B cell (primary cell): ENCODE results near the gene POP5. TPM values are rescaled to one million over a fixed set of nuclear protein-coding genes. Genes with fewer than 3 reads are reported as not detected.
A peak's percentile ranks its signal among the peaks of the same experiment; 100 is the strongest.

Source experiments
- ATAC-seq: fragments of 200-7000 bp; cut with Tn5 transposase; one replicate; pipeline ENCODE4 v1.10.0; 2021; ENCODE audit warnings: low read depth, mild to moderate bottlenecking, moderate number of reproducible peaks, moderate library complexity
- CTCF ChIA-PET: fragments of 350-600 bp; sonication (Branson Sonifier 250); formaldehyde crosslinking; loops from one replicate; lab custom pipeline; 2021; ENCODE audit warnings: antibody characterized with exemption, inconsistent platforms; lab: Charles Lee
- POLR2A ChIA-PET: fragments of 350-600 bp; sonication (Branson Sonifier 250); formaldehyde crosslinking; loops from one replicate; lab custom pipeline; 2021; ENCODE audit warnings: antibody characterized with exemption; lab: Charles Lee
- DNase-seq: peaks from one replicate; pipeline ENCODE4 v3.0.0; 2013
- H2AFZ ChIP-seq: 2 replicates; pipeline ENCODE4 v1.6.1; 2012; ENCODE audit warnings: mild to moderate bottlenecking, low read depth, low read length; ENCODE audit not compliant: insufficient read depth, poor library complexity, severe bottlenecking
- H3K27ac ChIP-seq, 2 donors: 1 replicate in 1 of 2; 2 replicates in 1 of 2; pipeline ENCODE4 v1.5.1; 2012 to 2013; ENCODE audit warnings: low read length in 2 of 2, mild to moderate bottlenecking in 2 of 2, moderate library complexity in 1 of 2
- H3K27me3 ChIP-seq, 4 experiments: fragments of 200-600 bp in 1 of 4; sonication (generic) in 1 of 4; replicated peaks in 1 of 4; 1 replicate in 2 of 4; 2 replicates in 2 of 4; pipeline versions ENCODE4 v1.6.1 to v1.7.0; 2013 to 2016; ENCODE audit warnings: low read length in 3 of 4, mild to moderate bottlenecking in 2 of 4, mixed read lengths in 1 of 4, moderate library complexity in 1 of 4; ENCODE audit not compliant: insufficient read depth in 4 of 4, control insufficient read depth in 3 of 4; ENCODE audit errors: control extremely low read depth in 1 of 4
- H3K36me3 ChIP-seq, 2 experiments: replicated peaks in 1 of 2; 1 replicate in 1 of 2; 2 replicates in 1 of 2; pipeline versions ENCODE4 v1.6.1 to v1.7.1; 2013; ENCODE audit warnings: low read length in 1 of 2; ENCODE audit not compliant: insufficient read depth in 2 of 2, control insufficient read depth in 1 of 2; ENCODE audit errors: control extremely low read depth in 1 of 2, extremely low read depth in 1 of 2
- H3K4me1 ChIP-seq, 2 donors: fragments of 200-600 bp in 1 of 2; sonication (generic) in 1 of 2; 1 replicate in 1 of 2; 2 replicates in 1 of 2; pipeline versions ENCODE4 v1.5.1 to v1.6.1; 2013 to 2017; ENCODE audit warnings: low read length in 2 of 2; ENCODE audit not compliant: control insufficient read depth in 2 of 2, insufficient read depth in 2 of 2
- H3K4me2 ChIP-seq: replicated peaks from 2 replicates; pipeline ENCODE3; 2012; ENCODE audit warnings: mild to moderate bottlenecking, low read depth, low read length; ENCODE audit not compliant: poor library complexity, severe bottlenecking
- H3K4me3 ChIP-seq, 5 experiments: fragments of 200-600 bp in 1 of 5; sonication (generic) in 1 of 5; 1 replicate in 3 of 5; 2 replicates in 2 of 5; pipeline versions ENCODE4 v1.5.1 to v1.7.0; 2011 to 2016; ENCODE audit warnings: low read length in 4 of 5, mild to moderate bottlenecking in 4 of 5, low read depth in 2 of 5, control low read depth in 1 of 5, moderate library complexity in 1 of 5; ENCODE audit not compliant: insufficient read depth in 1 of 5; ENCODE audit errors: control extremely low read depth in 1 of 5, extremely low read depth in 1 of 5
- H3K79me2 ChIP-seq: fragments of 200-600 bp; sonication (generic); one replicate; pipeline ENCODE4 v1.6.0; 2016; ENCODE audit warnings: low read length; ENCODE audit not compliant: control insufficient read depth, insufficient read depth
- H3K9ac ChIP-seq: fragments of 200-600 bp; sonication (generic); 2 replicates; pipeline ENCODE4 v1.6.1; 2017; ENCODE audit warnings: mild to moderate bottlenecking, low read length, moderate library complexity
- H3K9me3 ChIP-seq, 3 donors: one replicate each; pipeline versions ENCODE4 v1.6.1 to v1.7.1; 2013; ENCODE audit warnings: low read length in 2 of 3; ENCODE audit not compliant: control insufficient read depth in 2 of 3, insufficient read depth in 1 of 3; ENCODE audit errors: control extremely low read depth in 1 of 3
- H4K20me1 ChIP-seq: 2 replicates; pipeline ENCODE4 v1.6.0; 2012; ENCODE audit warnings: mild to moderate bottlenecking, low read length; ENCODE audit not compliant: insufficient read depth, control insufficient read depth, poor library complexity, severe bottlenecking
- H3K27ac Mint-ChIP-seq: one replicate; pipeline ENCODE4 v1.8.0; 2021; ENCODE audit warnings: mixed read lengths
- H3K27me3 Mint-ChIP-seq: one replicate; pipeline ENCODE4 v1.8.0; 2021; ENCODE audit warnings: mixed read lengths
- H3K4me1 Mint-ChIP-seq: one replicate; pipeline ENCODE4 v1.8.0; 2021; ENCODE audit warnings: mixed read lengths
- H3K4me3 Mint-ChIP-seq: one replicate; pipeline ENCODE4 v1.8.0; 2021; ENCODE audit warnings: mixed read lengths
- H3K9me3 Mint-ChIP-seq: one replicate; pipeline ENCODE4 v1.8.0; 2022; ENCODE audit warnings: mixed read lengths; ENCODE audit not compliant: insufficient read depth
- EZH2 ChIP-seq: IDR thresholded peaks from 2 replicates; pipeline ENCODE4 v1.6.1; 2012; ENCODE audit warnings: borderline replicate concordance, low read depth, mild to moderate bottlenecking, moderate library complexity, low read length; ENCODE audit not compliant: insufficient read depth, poor library complexity, severe bottlenecking
- WGBS: methylation state at CpG from one replicate; pipeline ENCODE4 v1.1.5; 2013; ENCODE audit warnings: missing lambda C conversion rate; ENCODE audit not compliant: insufficient coverage; 5-methylcytosine and 5-hydroxymethylcytosine counted together
- intact Hi-C: fragments of 100-400 bp; cut with micrococcal nuclease; formaldehyde crosslinking; loops from one replicate; pipeline ENCODE4 v1.10.0; 2022
- polyA plus RNA-seq: library from polyadenylated mRNA; depleted of rRNA; stranded (reverse); fragments of >200 nt; gene quantifications from 2 replicates; pipeline ENCODE4 v1.2.3, GENCODE V29; 2012
- total RNA-seq, 2 donors: library from RNA; stranded (reverse); fragments of 120-200 nt in 1 of 2; gene quantifications; 1 replicate in 1 of 2; 2 replicates in 1 of 2; pipeline versions ENCODE4 v1.2.3 to v1.2.4, GENCODE V29; 2013 to 2022
- TF ChIP-seq, protein P1 (sequence below): fragments of 200-600 bp; IDR thresholded peaks from one replicate; pipeline ENCODE4 v1.8.0; 2022; ENCODE audit warnings: antibody characterized with exemption, mild to moderate bottlenecking

Gene POP5
- total and polyA plus RNA-seq, 2 donors (not counting 1 experiment from before 2014, with no cell fraction given) = 60.6 to 107 TPM

DNA sequence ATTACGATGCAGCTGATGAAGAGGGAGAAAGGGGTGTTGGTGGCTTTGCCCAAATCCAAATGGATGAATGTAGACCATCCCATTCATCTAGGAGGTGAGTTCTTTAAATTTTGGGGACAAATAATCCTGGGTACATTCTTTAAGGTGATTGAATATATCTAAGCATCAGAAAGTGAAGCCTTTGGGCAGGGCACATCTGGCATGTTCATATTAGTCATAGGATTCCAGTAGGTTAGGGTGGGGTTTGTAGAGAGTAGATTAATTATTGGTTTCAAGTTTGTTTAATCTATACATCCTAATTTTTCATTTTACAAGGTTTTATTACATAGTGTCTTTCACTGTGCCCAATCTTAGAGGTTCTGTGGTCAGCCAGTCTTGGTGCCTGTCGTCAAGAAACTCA, 23.6 kb downstream of the POP5 start:
- peaks cover 23 to 64% of the 10 kb centered on the region in 2 experiments for H3K36me3 ChIP-seq
- CTCF ChIA-PET = no interaction called here

DNA sequence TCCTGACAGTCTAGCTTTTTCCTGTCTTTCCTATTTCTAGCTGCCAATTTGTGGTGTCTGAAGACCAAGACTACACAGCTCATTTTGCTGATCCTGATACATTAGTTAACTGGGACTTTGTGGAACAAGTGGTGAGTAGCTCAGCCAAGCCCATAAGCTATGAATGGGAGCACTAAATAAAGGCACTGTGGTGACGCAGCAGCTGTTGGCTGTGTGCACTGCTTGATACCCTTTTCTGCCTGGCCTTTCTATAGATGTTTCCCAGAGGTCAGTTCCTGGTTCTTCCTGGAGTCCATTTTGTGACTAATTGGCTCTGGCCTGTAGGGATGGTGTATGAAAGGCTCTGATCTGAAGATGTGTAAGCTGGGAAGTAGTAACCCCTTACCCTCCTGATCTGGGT, 26.5 kb downstream of the POP5 start:
- no peak for DNase-seq
- POLR2A ChIA-PET = no interaction called here
- CTCF ChIA-PET = interaction anchor here (1.0 kb wide), 1 partner anchor 22 kb away, joined by 3 read pairs; no protein-coding TSS in a partner anchor
- Histone ChIP-seq H2AFZ (no peak overlapping the region), H3K36me3 (peaks cover 11 to 48% of the 10 kb centered on the region in 2 experiments), H3K27ac (no peak overlapping the region), H3K4me3 (no peak overlapping the region), H3K9ac (no peak overlapping the region), H4K20me1 (peaks cover 40% of the 10 kb centered on the region), H3K9me3 (no peaks in the 10 kb centered on the region), H3K27me3 (no peaks in the 10 kb centered on the region), H3K4me1 (peaks cover 0 to 5% of the 10 kb centered on the region in 2 donors), H3K79me2 (peaks cover 47% of the 10 kb centered on the region), H3K4me2 (no peak overlapping the region)
- intact Hi-C loops = loop anchor here (2.0 kb wide), 1 partner anchor 68 kb away; no protein-coding TSS in a partner anchor
- no peak overlapping the region for H3K4me3 Mint-ChIP-seq
- TF ChIP-seq EZH2 = no peak
- TF ChIP-seq, protein P1, sequence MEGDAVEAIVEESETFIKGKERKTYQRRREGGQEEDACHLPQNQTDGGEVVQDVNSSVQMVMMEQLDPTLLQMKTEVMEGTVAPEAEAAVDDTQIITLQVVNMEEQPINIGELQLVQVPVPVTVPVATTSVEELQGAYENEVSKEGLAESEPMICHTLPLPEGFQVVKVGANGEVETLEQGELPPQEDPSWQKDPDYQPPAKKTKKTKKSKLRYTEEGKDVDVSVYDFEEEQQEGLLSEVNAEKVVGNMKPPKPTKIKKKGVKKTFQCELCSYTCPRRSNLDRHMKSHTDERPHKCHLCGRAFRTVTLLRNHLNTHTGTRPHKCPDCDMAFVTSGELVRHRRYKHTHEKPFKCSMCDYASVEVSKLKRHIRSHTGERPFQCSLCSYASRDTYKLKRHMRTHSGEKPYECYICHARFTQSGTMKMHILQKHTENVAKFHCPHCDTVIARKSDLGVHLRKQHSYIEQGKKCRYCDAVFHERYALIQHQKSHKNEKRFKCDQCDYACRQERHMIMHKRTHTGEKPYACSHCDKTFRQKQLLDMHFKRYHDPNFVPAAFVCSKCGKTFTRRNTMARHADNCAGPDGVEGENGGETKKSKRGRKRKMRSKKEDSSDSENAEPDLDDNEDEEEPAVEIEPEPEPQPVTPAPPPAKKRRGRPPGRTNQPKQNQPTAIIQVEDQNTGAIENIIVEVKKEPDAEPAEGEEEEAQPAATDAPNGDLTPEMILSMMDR = no peak
- 100% methylated on average over 1 of the region's 1 CpG for whole genome bisulfite sequencing
- H3K27ac Mint-ChIP-seq = no peak overlapping the region
- no peak for ATAC-seq
- H3K4me1 Mint-ChIP-seq = peaks cover 6% of the 10 kb centered on the region
- no peaks in the 10 kb centered on the region for H3K27me3 Mint-ChIP-seq
- no peaks in the 10 kb centered on the region for H3K9me3 Mint-ChIP-seq

More for the DNA sequence above, 23.6 kb downstream of the POP5 start:
- no peaks in the 10 kb centered on the region for H3K9me3 Mint-ChIP-seq
- WGBS = 100% methylated on average over 1 of the region's 2 CpGs
- Histone ChIP-seq H3K4me2 (no peak overlapping the region), H3K9ac (no peak overlapping the region), H2AFZ (no peak overlapping the region), H3K27me3 (no peaks in the 10 kb centered on the region), H4K20me1 (peaks cover 28% of the 10 kb centered on the region), H3K27ac (no peak overlapping the region), H3K4me1 (peaks cover 0 to 2% of the 10 kb centered on the region in 2 donors), H3K79me2 (peaks cover 35% of the 10 kb centered on the region), H3K4me3 (no peak overlapping the region), H3K9me3 (no peaks in the 10 kb centered on the region)
- DNase-seq (no peak), ATAC-seq (no peak)
- peaks cover 2% of the 10 kb centered on the region for H3K4me1 Mint-ChIP-seq
- intact Hi-C loops = no loop called here
- no peaks in the 10 kb centered on the region for H3K27me3 Mint-ChIP-seq
- TF ChIP-seq, protein P1 = no peak
- no peak for TF ChIP-seq EZH2
- H3K27ac Mint-ChIP-seq = peak overlapping the region; percentile 26
- no peak overlapping the region for H3K4me3 Mint-ChIP-seq
- POLR2A ChIA-PET = no interaction called here
